Measurements from ENCODE around the gene PPP1R17.

PPP1R17 gene

DNA sequence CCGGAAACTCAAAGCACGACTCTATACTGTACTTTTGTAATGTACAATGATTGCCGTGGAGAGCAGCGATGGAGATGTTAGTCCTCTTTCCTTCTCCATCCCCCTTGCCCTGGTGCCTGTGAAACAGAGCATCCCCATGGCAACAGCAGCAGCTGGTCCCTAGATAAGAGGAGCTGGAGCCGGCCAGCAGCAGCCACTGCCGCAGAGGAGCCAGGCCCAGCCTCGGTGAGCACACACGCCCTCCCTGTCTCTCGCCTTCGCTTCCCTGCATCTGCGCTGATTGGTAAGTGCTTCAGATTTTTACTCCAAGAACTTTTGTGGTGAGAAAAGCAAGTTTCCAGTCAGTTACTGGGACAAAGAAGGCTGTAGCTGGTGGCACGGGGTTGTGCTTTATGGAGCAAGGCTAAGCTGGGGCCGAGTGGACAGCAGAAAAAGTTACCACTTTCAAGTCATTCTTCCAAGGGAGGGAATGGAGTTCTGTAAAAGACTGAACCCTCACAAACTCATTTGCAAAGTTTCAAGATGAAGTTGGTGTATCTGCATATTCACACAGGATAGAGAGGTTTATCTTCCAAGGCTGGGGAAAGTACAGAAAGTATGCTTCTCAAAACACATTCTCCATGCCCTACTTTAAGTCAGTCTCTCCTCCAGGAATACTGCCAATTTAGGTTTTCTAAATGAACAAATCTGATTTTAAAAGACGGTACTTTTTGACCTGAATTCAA, at the start of gene PPP1R17:
PPP1R17 (plus strand) TSS at position 192 of the 725 bp plus-strand sequence. CDS start 5,227 bp downstream, outside the sequence.
- DNase-seq (ENCODE audit: low spot score) = no peak

DNA sequence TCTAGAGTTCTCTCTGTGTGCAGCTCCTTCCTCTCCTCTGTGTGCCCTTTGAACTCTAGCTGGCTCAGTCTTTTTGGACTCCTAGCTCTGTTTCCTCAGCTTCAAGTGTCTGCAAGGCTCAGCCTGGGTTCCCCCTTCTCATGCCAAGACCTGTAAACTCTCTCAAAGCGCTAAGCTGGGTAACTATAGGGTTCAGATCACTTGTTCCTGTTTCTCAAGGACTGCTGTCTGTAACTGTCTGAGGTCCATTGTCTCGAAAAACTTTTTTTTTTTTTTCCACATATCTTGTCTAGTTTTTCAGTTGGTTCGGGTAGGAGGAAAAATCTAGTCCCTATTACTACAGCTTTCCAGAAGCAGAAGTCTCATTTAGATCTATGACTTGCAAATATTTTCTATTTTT, 46.6 kb upstream of the PPP1R17 start:
- no peak for DNase-seq (ENCODE audit: low spot score)

DNA sequence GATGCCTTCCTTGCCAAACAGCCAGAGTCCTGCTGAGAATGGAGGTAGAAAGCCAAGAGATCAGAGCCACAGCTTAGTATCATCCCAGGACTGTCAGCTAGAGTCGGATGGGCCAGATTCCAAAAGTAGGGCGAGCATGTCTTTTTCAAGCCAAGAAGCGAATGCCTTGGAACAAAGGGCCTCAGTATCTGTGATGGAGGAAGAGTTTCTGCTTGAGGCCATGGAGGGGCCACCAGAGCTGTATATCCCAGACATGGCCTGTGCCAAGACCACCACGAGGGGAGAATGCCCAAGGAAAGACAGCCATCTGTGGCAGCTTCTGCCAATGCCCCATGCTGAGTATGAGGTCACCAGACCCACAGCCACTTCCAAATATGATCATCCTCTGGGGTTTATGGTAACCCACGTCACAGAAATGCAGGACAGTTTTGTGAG, 44.3 kb upstream of the PPP1R17 start:
- no peak for DNase-seq (ENCODE audit: low spot score)

DNA sequence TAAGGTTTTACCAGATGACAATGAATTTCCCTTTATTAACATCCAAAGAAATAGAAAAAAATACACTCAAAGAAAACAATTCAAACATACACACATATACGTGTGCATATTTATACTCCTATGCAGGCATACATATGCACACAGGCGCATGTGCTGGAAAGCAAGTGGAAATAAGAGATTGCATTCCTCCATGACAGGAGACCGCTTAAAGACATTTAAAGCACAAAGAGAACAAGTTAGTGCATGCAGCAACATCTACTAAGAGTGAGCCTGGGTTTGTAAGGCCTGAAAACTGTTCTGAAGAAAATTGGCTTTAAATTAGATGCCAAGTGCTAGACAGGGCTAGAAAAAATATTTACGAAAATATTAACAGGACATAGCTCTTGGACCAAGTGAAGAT, 40.1 kb upstream of the PPP1R17 start:
- no peak for DNase-seq (ENCODE audit: low spot score)

DNA sequence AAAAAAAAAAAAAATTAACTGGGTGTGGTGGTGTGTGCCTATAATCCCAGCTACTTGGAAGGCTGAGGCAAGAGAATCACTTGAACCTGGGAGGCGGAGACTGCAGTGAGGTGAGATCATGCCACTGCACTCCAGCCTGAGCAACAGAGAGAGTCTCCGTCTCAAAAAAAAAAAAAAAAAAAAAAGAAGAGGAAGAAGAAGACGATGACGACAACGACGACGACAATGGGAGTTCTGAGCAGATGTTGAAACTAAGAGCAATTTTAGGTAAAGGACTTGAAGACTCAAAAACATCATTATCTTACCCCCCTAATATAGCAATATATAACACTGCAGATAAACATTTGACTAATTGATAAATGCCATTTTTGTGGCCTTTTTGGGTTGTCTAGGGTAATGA, 39.5 kb upstream of the PPP1R17 start:
- no peak for DNase-seq (ENCODE audit: low spot score)

DNA sequence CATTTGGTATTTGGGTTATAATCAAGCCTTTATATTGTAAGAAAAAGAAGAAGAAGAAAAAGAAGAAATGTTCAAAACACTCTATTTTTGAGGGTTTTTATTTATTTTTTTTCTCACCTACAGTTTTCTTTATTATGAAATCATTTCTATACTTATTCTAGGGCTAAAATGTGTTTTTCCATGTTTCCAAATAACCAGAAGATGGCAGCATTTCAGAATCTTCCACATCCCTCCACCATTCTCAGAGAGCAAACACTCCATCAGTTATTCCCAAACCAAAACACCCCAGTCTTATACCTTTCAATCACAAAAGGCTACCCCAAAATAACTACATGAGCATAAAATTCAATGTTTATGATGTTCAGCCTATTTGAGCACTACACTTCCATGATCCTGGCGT, 38.7 kb upstream of the PPP1R17 start:
- DNase-seq (ENCODE audit: low spot score) = no peak

DNA sequence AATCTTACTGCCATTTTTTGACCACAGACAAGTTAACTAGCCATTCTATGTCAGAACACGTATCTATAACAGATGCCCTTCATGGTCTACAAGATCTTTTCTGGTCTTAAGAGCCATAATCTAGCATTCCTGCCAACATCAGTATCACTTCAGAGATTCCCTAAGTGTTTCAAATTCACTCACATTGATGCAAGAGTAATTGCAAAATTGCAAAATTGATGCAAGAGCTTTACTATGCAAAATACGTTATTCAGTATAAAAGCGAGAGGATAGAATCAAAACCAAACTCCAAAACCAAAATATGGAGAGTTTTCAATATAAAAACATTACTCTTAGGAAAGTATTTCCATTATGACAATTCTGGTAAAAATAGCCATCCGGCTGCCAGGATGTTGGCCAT, 38.1 kb upstream of the PPP1R17 start:
- DNase-seq (ENCODE audit: low spot score) = no peak

DNA sequence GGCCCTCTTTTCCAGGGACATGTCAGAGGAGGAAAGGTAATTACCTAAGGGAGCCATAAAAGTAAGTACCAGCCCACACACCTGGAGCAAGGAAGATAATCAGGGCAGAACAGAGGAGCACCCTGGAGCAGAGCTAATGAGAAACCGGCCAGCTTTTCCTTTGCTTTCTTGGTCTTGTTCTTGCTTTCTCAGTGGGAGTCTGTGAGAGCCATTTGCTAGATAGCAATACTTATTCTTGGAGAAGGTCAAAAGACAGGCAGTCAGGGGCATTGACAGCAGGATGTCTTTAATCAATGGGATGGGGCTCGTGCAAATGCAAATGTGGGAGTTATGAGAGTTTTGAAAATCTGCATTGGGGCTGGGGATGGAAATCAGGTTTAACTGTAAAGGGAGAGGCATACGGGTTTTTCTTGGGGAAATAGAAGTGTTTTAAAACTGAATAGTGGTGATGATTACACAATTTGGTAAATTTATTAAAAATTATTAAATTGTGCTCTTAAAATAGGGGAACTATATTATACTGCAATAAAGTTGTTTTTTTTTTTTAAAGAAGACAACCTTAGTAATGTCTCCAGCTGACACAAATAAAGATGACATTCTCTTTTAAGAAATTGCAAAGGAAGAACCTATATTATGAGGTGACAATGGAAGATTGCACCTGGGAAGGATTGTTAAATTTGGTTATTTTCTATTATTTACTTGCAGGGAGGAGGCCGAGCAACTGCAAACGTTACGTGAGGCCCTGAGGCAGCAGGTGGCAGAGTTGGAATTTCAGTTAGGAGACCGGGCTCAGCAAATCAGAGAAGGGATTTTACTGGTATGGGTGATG, 35.6 kb upstream of the PPP1R17 start:
- DNase-seq (ENCODE audit: low spot score) = no peak

DNA sequence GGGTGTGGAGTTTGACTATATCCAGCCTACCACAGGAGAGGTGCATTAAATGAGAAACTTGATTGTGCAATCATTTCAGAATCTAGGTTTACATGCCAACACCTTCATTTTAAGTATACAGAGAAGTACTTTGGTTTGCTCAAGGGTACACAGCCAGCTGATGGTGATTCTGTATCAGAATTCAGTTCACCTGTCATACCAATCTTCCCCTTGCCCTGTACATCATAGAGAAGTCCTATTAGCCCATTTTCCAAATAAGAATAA, 35.0 kb upstream of the PPP1R17 start:
- DNase-seq (ENCODE audit: low spot score) = no peak

DNA sequence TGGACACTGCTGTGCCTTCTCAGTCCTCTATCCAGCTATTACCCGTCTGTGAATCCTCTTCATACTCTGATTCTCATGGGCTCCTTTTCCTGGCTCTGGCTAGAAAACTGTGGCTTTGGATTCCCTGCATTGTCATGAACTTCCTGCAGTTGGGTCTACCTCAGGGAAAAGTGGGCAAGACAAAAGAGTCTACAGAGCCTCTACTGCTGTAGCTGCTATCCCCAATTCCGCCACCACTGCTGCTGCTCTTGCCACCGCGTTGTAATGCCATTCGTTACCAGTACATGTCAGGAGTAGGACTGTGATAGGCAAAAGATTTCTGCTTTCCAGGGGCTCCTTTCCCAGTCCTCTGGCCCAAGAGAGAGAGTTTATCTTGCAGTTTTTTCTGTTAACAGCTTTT, 23.9 kb upstream of the PPP1R17 start:
- DNase-seq (ENCODE audit: low spot score) = no peak

DNA sequence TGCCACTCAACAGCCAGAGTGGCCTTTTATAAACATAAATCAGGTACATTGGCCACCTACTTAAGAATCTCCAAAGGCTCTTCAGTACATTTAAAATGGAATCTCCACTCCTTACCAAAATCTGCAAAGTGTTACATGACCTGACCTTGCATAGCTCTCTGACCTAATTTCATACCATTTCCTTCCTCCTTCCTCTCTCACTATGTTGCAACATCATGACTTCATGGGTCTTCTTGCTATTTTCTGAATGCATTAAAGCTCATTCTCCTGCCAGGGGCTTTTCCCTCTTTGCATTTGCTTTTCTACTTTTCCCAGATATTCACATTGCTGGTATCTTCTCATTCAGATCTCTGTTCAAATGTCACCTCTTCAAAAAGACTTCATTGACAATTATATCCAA, 22.1 kb upstream of the PPP1R17 start:
- no peak for DNase-seq (ENCODE audit: low spot score)

DNA sequence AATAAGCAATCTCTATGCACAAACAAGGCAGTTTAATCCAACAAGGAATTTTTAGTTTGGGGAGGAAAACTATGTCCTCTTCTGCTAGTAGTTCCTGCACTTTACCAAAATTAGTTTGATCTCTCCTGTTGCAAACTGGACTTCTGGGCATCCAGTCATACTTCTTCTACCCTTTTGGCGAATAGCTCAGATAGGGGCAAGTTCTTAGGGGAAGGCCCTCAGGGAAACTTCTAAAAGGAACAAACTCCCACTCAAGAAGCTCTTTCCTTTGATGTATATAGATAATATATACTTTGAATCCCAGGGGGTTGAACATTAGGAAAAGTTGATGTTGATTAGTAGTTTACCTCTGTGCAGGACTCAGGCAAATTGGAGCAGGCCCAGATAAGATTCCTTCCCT, 21.5 kb upstream of the PPP1R17 start:
- DNase-seq (ENCODE audit: low spot score) = no peak

DNA sequence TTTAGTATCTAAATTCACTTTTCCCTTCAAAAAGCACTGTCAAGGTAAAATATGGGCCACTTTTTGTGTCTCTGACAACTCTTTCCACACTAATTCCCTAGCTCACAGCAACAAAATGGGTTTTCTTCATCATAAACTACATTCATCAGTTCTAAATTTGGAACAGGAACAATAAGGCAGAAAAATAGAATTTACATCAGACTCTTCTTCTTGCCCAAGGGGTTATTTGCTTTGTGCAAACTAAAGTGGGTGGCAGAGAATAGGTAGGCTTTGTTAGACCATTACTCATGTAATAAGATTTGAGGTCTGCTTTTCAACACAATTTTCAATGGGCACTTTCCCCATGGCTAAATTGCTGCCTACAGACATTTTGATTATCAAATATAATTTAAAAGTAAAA, 17.6 kb upstream of the PPP1R17 start:
- no peak for DNase-seq (ENCODE audit: low spot score)

DNA sequence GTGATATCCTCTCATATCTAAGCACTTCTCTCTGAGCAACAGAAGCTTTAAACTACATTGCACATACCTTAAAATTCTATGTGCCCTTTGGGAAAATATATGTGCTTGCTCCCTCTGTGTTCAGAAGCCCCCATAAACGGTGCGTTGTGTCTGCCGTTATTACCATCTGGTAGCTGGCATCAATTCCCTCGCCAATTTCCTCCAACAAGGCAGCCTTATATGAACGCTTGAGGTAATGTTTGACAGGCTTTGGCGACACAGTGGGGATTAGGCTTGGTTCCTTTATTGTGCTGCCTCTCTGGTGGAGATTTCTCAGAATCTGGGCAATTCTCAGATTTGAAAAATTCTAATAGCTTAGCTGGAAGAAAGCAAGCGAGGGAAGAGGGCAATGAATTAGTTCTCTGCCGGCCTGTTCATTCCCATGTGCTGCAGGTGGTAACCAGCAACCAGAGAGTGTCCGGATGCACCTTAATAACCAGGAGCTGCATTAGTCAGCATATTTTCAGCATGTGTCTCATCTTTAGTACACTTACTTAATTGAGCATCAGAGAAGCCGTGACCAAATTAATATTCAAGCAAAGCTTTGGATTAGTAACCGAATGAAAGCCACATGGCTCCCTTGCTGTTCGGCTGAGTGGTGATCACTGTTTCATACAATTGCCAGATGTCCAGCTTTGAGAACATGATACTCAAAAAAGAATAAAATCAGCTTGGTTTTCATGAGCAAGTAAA, 7.3 kb upstream of the PPP1R17 start:
- no peak for DNase-seq (ENCODE audit: low spot score)

DNA sequence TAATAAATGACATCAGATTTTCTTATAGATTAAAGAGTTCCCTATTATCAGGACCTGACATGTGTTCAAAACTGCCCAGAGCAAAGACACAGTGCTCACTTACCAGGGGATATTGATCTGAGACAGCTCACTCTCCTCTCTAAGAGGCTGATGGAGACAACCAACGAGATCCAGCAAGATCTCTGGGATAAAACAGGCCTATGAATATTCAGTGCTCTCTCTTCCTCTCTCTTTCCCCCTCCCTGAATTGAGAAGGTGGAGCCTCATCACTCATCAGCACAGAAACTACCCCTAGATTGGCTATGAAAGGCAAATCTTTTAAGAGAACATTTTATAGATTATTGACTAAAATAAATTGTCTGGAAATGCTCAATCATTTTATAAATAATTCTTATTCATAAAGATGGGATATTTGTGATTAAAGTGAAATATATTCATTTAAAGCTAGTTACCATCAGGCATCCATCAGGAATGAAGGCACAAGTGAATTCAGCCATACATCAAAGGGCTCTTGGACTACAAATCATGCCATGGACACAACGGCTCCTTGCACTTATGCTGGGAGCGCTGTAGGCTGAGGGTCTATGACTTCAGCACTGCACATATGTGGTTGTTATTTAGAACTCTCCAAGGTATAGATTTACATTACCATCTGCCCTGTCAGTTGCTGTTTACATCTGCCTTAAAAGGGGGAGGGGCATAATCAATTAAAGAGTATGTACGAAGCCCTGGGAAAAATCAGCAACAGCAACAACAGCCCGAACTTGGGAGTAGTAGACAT, 3.4 kb upstream of the PPP1R17 start:
- DNase-seq (ENCODE audit: low spot score) = no peak

DNA sequence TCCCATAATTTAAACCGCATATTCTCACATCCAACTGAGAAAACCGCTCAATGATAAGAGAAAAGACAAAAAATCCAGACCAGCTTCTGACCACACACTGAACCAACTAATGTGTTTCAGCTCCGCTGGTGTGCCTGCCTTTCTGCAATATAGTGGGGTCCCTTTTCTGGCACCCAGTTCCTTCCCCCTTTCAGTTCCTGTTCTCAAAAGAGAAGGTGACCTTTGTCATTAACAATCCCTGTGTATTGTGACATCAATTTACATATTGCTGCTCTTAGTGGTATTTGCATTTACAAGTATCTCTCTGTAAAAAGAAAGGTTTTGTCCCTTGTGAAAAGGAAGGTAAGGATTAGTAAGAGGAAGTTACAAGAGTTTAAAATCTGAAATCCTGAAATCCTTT, 1.4 kb downstream of the PPP1R17 start:
- no peak for DNase-seq (ENCODE audit: low spot score)

DNA sequence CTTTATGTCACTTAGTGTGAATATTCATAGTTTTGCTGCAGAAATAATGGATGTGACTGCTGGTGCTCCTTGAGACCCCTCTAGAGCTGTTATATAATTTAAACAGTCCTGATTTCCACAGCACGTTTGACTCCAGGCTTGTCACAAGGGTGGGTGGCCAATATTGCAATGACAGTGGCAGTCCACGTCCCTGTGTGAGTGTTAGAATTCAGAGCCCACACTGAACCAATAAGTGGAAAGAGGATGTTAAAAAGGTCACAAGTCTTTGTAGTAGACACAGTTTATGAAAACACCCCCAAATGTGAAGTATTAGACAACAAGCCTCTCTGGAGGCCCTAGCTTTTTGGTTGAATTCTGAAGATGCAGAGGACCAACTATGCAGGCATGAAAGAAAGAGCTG, 2.0 kb downstream of the PPP1R17 start:
- no peak for DNase-seq (ENCODE audit: low spot score)

DNA sequence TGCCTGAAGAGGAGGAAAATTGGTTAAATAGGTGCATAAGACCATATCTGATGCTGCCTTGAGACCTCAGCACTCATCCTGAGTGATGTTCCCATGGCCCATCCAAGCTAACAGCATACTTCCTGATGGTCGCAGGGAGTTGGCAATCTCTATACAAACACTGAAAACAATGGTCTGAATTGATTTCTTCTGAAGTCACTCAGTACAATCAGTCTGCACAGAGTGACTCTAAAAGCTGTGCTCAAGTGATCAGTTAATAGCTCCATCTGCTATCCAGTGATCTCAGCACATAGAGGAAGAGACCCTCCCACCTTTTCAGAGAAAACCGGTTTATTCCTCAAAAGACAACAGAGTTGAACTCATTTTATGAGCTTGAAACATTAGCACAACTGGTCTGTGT, 3.9 kb downstream of the PPP1R17 start:
- DNase-seq (ENCODE audit: low spot score) = no peak

DNA sequence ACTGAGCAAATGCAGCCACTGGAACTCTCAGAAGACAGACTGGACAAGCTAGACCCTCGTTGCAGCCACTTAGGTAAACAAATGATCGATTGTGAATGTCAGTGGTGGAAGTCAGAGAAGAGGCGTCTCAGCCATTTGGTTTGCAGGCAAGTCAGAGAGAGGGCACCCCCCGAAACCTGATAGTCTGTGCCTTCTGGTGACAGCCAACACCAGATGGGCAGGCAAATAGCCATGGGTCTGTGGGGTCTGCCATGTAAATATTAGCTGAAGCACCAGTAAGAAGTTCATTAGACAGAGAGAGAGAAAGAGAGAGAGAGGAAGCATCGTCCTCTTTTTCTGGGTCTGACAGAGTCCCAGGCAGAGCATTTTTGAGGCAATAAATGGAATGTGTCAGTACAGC, 5.4 kb downstream of the PPP1R17 start:
- DNase-seq (ENCODE audit: low spot score) = no peak

DNA sequence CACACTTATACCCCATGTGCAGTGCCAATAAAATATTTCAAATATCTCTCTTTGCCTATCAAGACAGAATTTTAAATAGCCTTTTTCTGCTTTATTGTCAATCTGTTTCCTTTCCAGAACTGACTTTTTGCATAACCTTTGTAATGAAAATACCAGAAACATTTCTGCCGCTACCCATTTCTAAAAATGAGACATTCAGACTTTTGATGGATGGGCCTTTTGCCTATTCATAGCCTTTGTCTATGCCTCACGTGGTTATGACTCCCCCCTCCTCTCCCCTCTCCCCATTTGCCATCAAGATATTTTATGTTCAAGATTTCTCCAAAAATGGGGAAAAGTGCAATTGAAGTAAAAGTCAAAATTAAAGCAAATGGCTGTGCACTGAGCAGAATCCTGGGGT, 5.9 kb downstream of the PPP1R17 start:
- DNase-seq (ENCODE audit: low spot score) = no peak

DNA sequence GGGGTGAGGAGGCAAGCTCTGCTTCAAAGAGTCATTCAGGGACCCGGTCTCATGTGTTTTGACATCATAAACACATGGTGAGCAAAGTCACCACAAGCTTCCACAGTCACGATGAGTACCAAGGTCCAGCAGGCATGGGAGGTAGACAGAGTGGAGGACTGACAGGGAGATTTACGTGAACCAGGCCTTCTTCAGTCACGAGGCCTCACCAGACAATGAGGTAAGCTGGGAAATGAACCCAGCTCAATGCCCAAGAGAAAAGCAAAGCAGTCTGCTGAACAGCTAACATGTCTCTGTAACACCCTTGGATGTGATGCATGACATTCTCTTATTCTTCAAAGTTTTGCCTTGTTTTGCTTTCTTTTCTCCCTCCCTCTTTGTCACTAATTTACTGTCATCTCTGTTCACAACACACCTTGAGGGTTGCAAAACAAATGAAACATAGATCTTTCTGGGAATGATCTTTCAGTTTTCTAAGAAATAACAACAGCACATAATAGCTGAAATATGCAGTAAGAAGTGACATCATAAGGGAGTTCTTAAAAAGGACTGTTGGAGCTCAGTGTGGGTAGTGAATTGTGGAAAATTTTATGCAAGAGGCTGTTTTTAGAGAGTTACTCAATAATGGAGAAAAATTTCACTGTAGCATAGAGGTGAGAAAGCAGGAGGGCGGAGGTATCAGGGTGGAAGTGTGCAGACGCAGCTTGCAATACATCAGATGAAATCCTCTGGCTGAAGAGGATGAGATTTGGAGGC, 9.0 kb downstream of the PPP1R17 start:
- DNase-seq (ENCODE audit: low spot score) = no peak

DNA sequence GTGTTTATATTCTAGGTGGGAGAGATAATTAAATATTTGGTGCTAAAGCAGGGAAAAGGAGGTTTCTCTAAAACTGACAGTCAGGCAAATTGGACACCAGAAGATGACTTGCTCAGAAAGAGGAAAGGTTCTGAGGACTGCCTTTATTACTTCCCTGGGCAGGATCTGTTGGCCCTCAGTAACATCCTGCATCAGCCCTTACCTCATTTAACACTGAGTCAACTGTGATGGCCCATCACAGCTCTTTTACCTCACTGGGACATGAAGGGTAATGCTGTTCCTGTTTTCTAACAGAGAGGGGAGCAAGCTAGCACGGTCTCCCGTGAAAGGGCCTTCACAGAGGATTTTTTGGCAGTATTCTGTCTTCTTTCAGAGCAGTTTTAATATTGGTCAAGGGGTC, 12.0 kb downstream of the PPP1R17 start:
- no peak for DNase-seq (ENCODE audit: low spot score)
